ENCODE results near the gene TBC1D14.

Gene TBC1D14

GRCh38 chr4:7003176-7003878 lies 93.7 kb downstream of the TBC1D14 start:
- DNase-seq, result no peak

- no peak for DNase-seq
Measured at GRCh38 chr4:7003879-7004240, 94.2 kb downstream of the TBC1D14 start.

GRCh38 chr4:7004331-7004730 lies 94.7 kb downstream of the TBC1D14 start:
- no peak for DNase-seq

DNA sequence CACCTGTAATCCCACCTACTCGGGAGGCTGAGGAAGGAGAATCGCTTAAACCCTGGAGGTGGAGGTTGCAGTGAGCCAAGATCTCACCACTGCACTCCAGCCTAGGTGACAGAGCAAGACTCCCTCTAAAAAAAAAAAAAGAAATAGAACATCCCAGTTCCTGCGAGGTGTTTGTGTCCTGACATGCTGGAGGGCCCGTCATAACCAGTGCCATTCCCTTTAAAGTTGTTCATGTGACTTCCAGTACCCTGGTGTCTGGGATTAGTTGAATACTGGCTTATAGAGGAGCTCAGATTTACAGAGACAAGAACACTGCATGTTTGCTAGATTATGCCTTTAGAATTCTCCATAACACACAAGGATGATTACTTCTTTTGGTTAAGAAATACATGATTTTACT lies 95.9 kb downstream of the TBC1D14 start:
- no peak for DNase-seq

- DNase-seq, result no peak
Measured at GRCh38 chr4:7006411-7006810, 96.8 kb downstream of the TBC1D14 start.

GRCh38 chr4:7007142-7007907 lies 97.7 kb downstream of the TBC1D14 start:
- no peak for DNase-seq

- no peak for DNase-seq
Measured at GRCh38 chr4:7007944-7008343, 98.3 kb downstream of the TBC1D14 start.

DNA sequence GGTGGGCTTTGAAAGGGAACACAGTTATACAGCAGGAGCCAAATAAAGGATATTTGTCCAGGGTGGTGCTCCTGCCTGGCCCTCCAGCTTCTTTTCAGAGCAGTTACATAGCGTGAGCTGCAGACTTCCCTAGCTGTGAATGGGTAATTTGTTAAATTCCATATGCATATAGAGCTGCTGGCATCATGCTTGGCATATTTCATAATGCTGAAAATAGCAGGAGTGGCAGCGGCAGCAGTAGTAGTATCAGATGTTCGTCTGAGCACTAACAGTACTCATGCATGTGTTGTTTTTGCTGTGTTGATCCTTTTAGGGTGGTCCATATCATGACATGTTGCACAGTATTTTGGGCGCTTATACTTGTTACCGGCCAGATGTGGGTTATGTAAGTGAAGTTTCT lies 99.9 kb downstream of the TBC1D14 start:
- no peak for DNase-seq

- DNase-seq, result no peak
Measured at GRCh38 chr4:7013175-7013574, 103.5 kb downstream of the TBC1D14 start.

- DNase-seq, result no peak
Measured at GRCh38 chr4:7014815-7015214, 105.2 kb downstream of the TBC1D14 start.

GRCh38 chr4:7015383-7016035 lies 105.9 kb downstream of the TBC1D14 start:
- DNase-seq, result no peak

DNA sequence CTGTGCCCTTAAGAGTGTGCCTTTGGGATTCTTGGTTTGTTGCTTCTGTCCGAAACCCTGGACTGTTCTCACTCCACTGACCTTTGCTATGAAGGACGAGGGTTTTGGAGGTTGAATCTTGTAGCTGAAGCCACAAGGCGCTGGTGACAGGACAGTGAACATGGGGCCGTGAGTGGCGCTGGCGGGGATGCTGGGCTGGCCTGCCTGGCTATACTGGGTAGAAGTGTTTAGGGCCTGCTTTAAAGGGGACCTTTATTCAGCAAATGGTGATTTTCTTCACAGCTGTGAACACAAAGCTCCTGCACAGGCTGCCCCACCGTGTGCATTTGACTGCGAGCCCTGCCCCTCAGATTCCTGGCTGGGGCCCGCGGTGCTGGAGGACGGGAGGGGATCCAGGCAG lies 106.5 kb downstream of the TBC1D14 start:
- no peak for DNase-seq

DNA sequence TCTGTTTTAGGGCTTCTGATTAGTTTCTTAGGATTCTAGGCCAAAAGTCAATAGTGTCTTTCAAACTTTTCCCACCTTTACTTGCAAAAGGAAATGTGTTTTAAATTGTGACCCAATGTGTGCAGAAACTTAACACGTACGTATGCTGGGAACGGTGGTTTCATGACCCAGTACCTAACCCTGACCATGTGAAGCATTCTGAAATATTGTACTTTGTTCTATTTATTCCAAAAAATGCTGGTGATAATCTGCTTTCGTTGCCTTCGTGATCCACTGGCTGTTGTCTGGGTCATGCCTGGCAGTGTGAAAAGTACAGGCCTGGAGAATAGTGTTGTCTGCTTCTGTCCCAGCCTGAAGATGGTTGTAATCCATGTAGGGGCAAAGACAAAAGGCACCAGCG lies 106.9 kb downstream of the TBC1D14 start:
- DNase-seq, result no peak

DNA sequence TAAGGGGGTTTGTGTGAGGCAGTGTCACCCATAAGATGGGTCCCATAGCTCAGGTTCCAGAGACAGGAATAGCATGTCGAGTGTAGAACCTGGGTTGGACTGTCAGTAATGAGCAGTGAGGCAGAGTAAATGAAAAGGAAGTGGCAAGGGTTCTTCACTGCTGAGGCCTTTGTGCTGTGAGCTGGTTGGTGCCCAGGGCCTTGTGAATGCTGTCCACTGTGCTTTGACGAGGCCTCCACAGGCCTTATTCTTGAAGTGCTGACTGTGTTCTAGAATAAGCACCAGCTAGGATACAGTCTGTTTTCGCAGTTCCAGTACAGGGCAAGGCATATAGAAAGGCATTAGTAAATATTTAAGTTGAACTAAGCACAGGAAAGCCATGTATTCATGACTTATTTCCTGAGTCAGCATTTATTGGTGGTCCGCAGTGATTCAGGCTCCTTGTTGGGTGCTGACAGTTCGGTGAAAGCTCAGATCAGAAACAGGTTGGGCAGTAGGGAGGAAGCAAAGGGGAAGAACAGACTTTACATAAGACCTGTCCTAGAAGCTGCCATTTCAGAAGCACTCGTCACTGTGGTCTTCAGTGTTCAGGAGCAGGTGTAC lies 107.9 kb downstream of the TBC1D14 start:
- no peak for DNase-seq

GRCh38 chr4:7018281-7018680 lies 108.7 kb downstream of the TBC1D14 start:
- DNase-seq, result no peak

DNA sequence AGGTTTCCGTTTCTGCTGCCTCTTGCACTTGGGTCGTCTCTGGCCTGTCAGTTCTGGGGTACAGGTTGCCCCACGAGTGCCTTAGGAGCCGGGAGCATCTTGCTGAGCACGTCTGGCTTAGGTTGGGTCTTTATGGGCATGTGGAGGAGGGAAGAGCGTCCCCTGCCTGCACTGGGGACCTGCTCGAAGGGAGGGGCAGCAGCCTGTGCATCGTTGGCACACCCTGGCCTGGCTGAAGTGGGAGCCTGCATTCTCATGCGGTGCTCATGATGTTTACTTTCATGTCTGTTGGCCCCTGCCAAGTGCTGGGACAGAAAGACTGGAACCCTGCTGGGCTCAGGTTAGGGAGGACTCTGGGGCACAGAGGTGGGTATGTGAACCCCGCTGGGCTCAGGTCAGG lies 109.7 kb downstream of the TBC1D14 start:
- DNase-seq, result no peak

DNA sequence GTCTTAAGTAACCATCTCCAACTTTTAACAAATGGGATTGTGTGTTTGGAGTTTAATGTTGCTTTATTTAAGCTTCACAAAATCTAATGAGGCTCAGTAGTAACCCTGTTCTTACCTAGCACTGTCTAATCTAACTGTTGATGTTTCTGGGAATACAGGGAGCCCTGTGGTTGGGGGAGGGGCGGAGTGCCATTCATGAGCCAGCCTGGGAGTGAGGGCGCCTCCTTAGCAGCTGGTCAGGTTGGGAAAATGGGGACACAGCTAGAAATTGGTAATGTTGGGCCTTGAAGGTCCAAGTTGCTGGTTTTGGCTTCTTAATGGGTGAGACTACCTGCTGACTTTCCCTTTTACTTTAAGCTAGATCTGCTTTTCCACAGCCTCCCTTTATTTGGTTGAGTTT lies 110.7 kb downstream of the TBC1D14 start:
- DNase-seq, result no peak

- no peak for DNase-seq
Measured at GRCh38 chr4:7020856-7021255, 111.2 kb downstream of the TBC1D14 start.

DNA sequence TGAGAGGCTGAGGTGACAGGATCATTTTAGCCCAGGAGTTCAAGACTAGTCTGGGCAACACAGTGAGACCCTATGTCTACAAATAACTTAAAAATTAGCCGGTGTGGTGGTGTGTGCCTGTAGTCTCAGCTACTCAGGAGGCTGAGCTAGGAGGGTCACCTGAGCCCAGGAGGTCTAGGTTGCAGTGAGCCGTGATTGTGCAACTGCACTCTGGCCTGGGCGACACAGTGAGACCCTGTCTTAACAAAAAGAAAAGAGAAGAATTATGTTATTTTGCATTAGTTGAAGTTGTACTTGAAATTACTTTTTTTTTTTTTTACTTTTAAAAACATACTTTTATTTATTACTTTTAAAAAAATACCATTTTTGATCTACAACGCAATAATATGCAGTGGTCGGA lies 111.7 kb downstream of the TBC1D14 start:
- no peak for DNase-seq

DNA sequence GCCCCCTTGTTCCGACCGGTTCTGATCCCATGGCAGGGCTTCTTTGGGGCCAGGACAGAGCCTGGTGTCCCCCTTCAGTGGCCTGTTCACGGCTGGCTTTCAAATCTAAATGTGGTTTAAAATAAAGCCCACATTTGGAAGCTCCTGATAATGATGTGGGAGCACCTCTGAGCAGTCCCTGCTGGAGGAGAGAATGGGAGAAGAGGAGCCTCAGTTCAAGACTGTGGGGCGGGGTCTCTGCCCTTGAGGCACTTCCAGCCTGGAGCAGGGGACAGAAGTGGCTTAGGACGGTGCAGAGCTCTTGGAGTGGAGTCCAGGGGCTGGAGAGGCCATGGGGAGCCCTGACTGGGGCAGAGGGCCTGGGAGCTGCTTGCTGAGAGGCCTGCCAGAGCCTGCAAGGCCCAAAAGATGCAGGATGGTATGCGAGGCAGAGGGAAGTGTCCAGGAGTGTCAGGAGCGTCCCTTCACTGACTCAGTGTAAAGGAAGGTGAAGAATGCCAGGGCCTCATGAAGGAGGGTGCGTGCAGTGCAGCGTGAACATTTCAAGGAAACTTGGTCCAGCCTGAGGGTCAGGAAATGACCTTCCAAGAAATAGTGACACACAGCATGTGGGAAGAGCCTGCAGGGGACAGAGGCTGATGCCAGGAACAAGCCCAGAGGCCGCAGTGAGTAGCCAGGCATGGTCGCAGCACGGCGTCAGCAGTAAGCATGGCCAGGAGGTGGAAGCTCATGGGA lies 112.5 kb downstream of the TBC1D14 start:
- no peak for DNase-seq

DNA sequence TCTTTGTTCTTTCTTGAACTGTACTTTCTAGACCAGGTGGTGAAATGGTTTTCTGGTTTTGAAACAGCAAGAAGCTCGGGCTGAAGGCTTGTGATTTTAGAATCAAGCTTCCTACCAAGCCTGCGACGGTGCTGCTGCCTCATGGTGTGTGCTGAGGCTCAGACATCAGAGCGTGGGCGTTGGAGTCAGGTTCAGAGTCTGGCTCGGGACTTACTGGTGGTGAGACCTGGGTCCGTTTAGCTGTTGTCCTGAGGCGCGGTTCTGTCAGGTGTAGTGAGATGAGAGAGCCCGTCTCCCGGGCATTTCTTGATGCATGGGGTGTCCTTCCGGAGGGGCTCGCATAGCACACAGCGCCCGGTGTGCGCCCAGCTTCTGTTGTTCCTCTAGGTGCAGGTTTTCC lies 113.9 kb downstream of the TBC1D14 start:
- DNase-seq, result no peak

- DNase-seq, result no peak
Measured at GRCh38 chr4:7023901-7024300, 114.3 kb downstream of the TBC1D14 start.

DNA sequence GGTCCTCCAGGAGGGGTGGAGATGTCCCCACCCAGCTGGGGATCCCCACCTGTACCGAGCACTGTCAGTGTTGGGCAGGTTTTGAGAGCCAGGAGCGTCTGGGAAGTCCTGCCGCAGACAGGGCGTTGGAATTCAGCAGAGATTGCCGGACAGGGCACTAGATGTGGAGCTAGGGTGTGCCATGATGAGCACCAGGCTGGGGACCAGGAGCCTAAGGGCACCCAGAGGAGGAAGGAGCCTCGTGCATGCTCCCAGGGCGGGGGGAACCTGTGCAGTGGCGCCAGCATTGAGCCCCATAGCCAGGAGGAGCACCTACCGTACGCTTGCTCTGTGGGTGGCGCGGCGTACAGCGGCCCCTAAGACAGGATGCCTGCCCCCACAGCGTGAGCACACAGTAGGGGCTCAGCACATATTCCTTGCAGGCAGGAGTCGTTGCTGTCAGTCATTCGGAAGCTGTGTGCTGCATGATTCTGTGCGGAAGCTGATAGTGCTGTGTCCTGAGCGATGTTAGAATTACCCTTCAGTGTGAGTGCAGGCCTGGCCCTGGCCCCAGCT lies 114.8 kb downstream of the TBC1D14 start:
- no peak for DNase-seq
